ENCODE results near the gene BRCA1.

DNA sequence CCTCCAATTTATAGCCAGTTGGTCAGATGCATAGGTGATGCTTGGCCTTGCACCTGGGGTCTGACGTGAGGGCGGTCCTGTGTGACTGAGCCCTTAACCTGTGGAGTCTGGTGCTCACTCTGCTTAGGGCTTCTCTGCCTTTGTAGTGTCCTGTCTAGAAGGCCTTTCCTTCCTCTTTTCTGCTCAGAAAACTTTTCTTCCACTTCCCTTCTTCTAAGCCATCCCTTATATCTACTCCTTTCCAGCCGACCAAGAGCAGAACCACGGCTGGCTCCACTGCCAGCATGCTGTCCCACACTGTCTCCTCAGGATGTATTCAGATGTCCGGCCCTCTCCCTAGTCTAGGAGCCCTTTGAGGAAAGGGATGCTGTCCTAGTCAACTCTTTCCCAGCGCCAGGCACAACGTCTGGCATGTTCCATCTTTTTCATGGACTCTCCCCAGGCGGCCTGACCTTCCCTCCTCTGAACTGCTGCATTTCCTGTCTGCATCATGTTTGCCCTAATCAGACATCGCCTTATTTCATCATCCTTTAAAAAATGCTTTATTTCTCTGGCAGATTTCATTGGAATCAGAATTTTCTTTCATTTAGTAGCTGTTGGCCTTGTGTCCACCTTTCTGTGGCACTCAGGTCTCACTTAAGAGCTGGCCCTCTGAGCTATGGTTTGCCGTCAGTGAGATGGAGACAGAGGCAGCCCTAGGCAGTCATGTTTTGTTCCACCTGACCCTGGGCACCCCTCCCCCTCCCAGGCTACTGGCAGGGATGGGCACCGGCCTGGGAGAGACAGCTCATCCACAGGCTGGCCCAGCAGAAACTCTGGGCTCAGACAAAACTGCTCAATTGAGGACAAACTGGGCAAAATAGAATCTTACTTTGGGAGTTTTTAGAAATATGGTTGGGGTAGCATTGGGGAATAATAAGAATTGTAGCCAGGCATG lies 15.5 kb upstream of the BRCA1 start:
- TF ChIP-seq, protein P1, sequence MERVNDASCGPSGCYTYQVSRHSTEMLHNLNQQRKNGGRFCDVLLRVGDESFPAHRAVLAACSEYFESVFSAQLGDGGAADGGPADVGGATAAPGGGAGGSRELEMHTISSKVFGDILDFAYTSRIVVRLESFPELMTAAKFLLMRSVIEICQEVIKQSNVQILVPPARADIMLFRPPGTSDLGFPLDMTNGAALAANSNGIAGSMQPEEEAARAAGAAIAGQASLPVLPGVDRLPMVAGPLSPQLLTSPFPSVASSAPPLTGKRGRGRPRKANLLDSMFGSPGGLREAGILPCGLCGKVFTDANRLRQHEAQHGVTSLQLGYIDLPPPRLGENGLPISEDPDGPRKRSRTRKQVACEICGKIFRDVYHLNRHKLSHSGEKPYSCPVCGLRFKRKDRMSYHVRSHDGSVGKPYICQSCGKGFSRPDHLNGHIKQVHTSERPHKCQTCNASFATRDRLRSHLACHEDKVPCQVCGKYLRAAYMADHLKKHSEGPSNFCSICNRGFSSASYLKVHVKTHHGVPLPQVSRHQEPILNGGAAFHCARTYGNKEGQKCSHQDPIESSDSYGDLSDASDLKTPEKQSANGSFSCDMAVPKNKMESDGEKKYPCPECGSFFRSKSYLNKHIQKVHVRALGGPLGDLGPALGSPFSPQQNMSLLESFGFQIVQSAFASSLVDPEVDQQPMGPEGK (CRISPR knock-in tag; IDR thresholded peaks at IDR 0.05; ENCODE audit: borderline replicate concordance) = no peak
- TF ChIP-seq ZFP3 (CRISPR knock-in tag; IDR thresholded peaks at IDR 0.05) (no peak), BACH2 (CRISPR knock-in tag; IDR thresholded peaks at IDR 0.05; ENCODE audit: borderline replicate concordance) (no peak), GLIS3 (CRISPR knock-in tag; IDR thresholded peaks at IDR 0.05) (no peak), ZNF8 (CRISPR knock-in tag; IDR thresholded peaks at IDR 0.05) (no peak), CSDC2 (CRISPR knock-in tag; IDR thresholded peaks at IDR 0.05) (no peak), OSR1 (CRISPR knock-in tag; IDR thresholded peaks at IDR 0.05) (no peak), ARNTL (CRISPR knock-in tag; IDR thresholded peaks at IDR 0.05; ENCODE audit: borderline replicate concordance, low read depth) (no peak), RARB (CRISPR knock-in tag; IDR thresholded peaks at IDR 0.05) (no peak), ZFP30 (CRISPR knock-in tag; IDR thresholded peaks at IDR 0.05) (no peak), ZNF70 (CRISPR knock-in tag; IDR thresholded peaks at IDR 0.05) (no peak)
- TF ChIP-seq, protein P2, sequence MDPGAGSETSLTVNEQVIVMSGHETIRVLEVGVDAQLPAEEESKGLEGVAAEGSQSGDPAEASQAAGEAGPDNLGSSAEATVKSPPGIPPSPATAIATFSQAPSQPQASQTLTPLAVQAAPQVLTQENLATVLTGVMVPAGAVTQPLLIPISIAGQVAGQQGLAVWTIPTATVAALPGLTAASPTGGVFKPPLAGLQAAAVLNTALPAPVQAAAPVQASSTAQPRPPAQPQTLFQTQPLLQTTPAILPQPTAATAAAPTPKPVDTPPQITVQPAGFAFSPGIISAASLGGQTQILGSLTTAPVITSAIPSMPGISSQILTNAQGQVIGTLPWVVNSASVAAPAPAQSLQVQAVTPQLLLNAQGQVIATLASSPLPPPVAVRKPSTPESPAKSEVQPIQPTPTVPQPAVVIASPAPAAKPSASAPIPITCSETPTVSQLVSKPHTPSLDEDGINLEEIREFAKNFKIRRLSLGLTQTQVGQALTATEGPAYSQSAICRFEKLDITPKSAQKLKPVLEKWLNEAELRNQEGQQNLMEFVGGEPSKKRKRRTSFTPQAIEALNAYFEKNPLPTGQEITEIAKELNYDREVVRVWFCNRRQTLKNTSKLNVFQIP (CRISPR knock-in tag; IDR thresholded peaks at IDR 0.05; ENCODE audit: borderline replicate concordance, low read depth) = no peak
- TF ChIP-seq, protein P3, sequence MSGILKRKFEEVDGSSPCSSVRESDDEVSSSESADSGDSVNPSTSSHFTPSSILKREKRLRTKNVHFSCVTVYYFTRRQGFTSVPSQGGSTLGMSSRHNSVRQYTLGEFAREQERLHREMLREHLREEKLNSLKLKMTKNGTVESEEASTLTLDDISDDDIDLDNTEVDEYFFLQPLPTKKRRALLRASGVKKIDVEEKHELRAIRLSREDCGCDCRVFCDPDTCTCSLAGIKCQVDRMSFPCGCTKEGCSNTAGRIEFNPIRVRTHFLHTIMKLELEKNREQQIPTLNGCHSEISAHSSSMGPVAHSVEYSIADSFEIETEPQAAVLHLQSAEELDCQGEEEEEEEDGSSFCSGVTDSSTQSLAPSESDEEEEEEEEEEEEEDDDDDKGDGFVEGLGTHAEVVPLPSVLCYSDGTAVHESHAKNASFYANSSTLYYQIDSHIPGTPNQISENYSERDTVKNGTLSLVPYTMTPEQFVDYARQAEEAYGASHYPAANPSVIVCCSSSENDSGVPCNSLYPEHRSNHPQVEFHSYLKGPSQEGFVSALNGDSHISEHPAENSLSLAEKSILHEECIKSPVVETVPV (CRISPR knock-in tag; IDR thresholded peaks at IDR 0.05) = no peak
